SU-DHL-6 (cell line): ENCODE measurements around the gene THBS3.

Experiments used
- CTCF ChIP-seq: fragments of 200-600 bp; sonication (generic); IDR thresholded peaks from one replicate; pipeline ENCODE4 v1.5.1; 2017; ENCODE audit warnings: antibody characterized with exemption, mild to moderate bottlenecking, low read length, moderate library complexity; ENCODE audit not compliant: insufficient read depth, poor library complexity, severe bottlenecking
- EZH2phosphoT487 ChIP-seq: fragments of 200-600 bp; sonication (generic), shearing (Covaris generic); conservative IDR thresholded peaks from 2 replicates; pipeline ENCODE4 v1.6.1; 2018; ENCODE audit warnings: mild to moderate bottlenecking, antibody characterized with exemption, low read length, moderate library complexity, mixed read lengths

GRCh38 chr1:155183775-155184221 lies 23.9 kb downstream of the THBS3 start:
- TF ChIP-seq CTCF (no peak), EZH2phosphoT487 (no peak)
